Measurements from ENCODE around the gene AUTS2.

Gene AUTS2

GRCh38 chr7:70572571-70572970 lies 974.3 kb downstream of the AUTS2 start:
- TF ChIP-seq, protein P1, sequence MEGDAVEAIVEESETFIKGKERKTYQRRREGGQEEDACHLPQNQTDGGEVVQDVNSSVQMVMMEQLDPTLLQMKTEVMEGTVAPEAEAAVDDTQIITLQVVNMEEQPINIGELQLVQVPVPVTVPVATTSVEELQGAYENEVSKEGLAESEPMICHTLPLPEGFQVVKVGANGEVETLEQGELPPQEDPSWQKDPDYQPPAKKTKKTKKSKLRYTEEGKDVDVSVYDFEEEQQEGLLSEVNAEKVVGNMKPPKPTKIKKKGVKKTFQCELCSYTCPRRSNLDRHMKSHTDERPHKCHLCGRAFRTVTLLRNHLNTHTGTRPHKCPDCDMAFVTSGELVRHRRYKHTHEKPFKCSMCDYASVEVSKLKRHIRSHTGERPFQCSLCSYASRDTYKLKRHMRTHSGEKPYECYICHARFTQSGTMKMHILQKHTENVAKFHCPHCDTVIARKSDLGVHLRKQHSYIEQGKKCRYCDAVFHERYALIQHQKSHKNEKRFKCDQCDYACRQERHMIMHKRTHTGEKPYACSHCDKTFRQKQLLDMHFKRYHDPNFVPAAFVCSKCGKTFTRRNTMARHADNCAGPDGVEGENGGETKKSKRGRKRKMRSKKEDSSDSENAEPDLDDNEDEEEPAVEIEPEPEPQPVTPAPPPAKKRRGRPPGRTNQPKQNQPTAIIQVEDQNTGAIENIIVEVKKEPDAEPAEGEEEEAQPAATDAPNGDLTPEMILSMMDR (IDR thresholded peaks at IDR 0.05; ENCODE audit: low read depth, low read length, missing control alignments) = no peak
- no peak overlapping the region for H3K4me3 ChIP-seq (replicated peaks; ENCODE audit: low read depth, low read length)
- DNase-seq (ENCODE audit: extremely low read depth, low read depth) = no peak

- H3K4me3 ChIP-seq (replicated peaks; ENCODE audit: low read depth, low read length) = no peak overlapping the region
- TF ChIP-seq, protein P1 (IDR thresholded peaks at IDR 0.05; ENCODE audit: low read depth, low read length, missing control alignments) = no peak
- no peak for DNase-seq (ENCODE audit: extremely low read depth, low read depth)
Measured at GRCh38 chr7:70573071-70573661, 974.9 kb downstream of the AUTS2 start.

DNA sequence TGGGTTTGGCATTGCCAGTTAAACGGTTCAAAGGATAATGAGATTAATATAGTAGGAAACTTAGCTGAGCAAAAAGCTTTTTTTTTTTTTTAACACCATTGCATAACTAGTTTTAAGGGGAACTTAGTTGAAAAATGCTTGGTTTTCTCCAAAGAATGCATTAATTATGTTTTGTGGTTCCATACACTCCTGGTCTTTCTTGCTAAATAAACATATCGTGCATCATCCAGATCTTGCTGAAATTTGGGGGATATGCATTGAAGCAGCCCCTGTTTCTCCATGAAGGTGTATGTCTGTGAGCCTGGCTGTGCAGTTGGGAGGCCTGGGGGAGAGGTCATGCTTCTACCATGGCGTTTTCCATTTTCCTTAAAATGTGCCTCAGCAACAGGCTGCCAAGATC lies 975.4 kb downstream of the AUTS2 start:
- no peak overlapping the region for H3K4me3 ChIP-seq (replicated peaks; ENCODE audit: low read depth, low read length)
- TF ChIP-seq, protein P1 (IDR thresholded peaks at IDR 0.05; ENCODE audit: low read depth, low read length, missing control alignments) = no peak
- no peak for DNase-seq (ENCODE audit: extremely low read depth, low read depth)

DNA sequence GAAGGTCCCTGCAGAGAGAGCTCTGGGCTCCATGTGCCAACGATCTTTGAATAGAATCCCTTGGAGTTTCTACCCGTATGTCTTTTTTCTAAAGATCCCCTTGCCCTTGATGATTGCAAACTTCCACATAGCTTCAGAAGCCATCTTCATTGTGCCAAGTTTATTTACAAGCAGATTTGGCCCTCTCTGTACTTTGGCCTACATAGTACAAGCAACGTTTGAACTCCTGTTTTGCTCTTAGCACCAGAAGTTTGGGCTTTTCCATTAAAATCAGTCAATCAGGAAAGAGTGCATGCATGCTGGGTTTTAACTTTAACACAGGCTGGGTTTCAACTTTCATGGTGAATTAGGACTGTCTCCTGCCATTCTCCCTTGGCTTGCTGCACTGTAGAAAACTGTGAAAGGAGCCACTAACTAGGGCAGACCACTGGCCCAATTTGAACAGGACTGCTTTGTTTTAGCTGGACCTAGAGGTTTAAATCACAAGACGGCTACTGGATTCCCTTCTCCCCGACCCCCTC lies 976.1 kb downstream of the AUTS2 start:
- no peak overlapping the region for H3K4me3 ChIP-seq (replicated peaks; ENCODE audit: low read depth, low read length)
- DNase-seq (ENCODE audit: extremely low read depth, low read depth) = no peak
- TF ChIP-seq, protein P1 (IDR thresholded peaks at IDR 0.05; ENCODE audit: low read depth, low read length, missing control alignments) = no peak

DNA sequence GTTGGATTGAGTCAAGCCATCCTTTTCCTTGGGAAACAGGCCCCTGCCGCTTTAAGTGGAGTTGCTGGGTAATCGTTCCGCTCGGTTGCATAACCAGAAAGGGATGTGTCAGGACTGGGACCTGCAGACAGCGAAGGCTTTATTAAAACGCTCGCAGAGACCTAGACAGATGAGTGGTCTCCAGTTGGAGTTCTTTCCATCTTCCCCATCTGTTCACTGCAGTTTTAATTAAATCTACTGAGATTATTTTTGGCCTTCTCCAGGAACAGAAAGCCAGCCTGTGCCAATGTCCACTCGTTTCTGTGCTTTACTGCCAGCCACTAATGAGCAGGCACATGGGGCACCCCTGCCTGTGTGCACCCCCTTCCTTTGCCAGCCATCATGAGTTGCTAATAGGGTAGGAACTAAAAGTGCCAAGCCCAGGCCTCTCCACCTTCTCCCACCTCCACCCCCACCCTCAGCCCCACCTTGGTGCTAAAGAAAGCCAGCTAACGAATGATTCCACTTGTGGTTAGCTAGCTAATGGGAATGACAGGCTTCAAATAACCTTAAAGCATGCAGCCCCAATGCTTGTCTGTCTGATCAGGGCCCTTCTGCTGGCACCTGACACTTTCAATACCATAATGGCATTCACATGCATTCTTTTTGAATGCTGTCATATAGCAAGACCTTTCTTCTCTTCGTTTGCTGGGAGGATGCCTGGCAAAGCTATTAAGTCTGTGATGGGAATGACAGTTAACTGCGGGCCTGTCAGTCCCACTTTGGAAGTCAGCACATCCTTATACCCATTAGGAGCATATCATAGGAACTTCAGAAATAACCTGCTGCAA lies 976.9 kb downstream of the AUTS2 start:
- TF ChIP-seq, protein P1 (IDR thresholded peaks at IDR 0.05; ENCODE audit: low read depth, low read length, missing control alignments) = no peak
- no peak overlapping the region for H3K4me3 ChIP-seq (replicated peaks; ENCODE audit: low read depth, low read length)
- no peak for DNase-seq (ENCODE audit: extremely low read depth, low read depth)

DNA sequence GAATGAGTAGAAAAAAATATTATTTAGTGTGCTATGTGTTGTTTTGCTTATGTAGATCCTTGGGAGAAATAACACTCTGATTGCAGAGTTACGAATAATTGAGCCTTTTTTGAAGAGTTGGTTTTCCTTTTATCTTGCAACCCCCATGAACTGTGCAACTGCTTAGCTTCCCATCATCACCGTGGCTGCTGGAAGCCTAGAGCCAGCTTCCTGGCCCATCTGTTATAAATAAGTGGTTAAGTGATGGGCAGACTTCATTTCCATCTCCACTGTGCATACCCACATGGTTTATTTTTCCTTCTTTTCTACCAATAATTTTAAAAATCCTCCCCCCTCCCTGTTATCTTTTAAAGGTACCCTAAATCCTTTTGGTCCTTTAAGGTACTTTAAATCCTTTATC lies 978.8 kb downstream of the AUTS2 start:
- TF ChIP-seq, protein P1 (IDR thresholded peaks at IDR 0.05; ENCODE audit: low read depth, low read length, missing control alignments) = no peak
- DNase-seq (ENCODE audit: extremely low read depth, low read depth) = no peak
- no peak overlapping the region for H3K4me3 ChIP-seq (replicated peaks; ENCODE audit: low read depth, low read length)

All from HFF-Myc (cell line).